GM23248 (cell line): ENCODE results near the gene KANTR.

ENCODE experiments used
- EZH2 ChIP-seq: fragments of 200-600 bp; sonication (generic); IDR thresholded peaks from 2 replicates; pipeline ENCODE4 v1.6.1; 2018; ENCODE audit warnings: antibody characterized with exemption, mild to moderate bottlenecking; ENCODE audit not compliant: insufficient read depth, poor library complexity, severe bottlenecking
- EZH2phosphoT487 ChIP-seq: fragments of 200-600 bp; sonication (generic); IDR thresholded peaks from 2 replicates; pipeline ENCODE4 v1.6.1; 2018; ENCODE audit warnings: antibody characterized with exemption, moderate library complexity, mild to moderate bottlenecking, low read depth; ENCODE audit not compliant: insufficient read depth

GRCh38 chrX:53049127-53049517 lies 44.8 kb upstream of the KANTR start:
- TF ChIP-seq EZH2phosphoT487 = no peak
- no peak for TF ChIP-seq EZH2
